Measurements from ENCODE around the gene TMTC1.
A peak's percentile ranks its signal among the peaks of the same experiment; 100 is the strongest.

TMTC1 gene

GRCh38 chr12:29655861-29656260, 127.9 kb downstream of the TMTC1 start:
- DNase-seq = no peak
- TF ChIP-seq, protein P1, sequence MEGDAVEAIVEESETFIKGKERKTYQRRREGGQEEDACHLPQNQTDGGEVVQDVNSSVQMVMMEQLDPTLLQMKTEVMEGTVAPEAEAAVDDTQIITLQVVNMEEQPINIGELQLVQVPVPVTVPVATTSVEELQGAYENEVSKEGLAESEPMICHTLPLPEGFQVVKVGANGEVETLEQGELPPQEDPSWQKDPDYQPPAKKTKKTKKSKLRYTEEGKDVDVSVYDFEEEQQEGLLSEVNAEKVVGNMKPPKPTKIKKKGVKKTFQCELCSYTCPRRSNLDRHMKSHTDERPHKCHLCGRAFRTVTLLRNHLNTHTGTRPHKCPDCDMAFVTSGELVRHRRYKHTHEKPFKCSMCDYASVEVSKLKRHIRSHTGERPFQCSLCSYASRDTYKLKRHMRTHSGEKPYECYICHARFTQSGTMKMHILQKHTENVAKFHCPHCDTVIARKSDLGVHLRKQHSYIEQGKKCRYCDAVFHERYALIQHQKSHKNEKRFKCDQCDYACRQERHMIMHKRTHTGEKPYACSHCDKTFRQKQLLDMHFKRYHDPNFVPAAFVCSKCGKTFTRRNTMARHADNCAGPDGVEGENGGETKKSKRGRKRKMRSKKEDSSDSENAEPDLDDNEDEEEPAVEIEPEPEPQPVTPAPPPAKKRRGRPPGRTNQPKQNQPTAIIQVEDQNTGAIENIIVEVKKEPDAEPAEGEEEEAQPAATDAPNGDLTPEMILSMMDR (IDR thresholded peaks at IDR 0.05; ENCODE audit: low read depth, low read length) = no peak
- H3K36me3 ChIP-seq = no peaks in the 10 kb centered on the region
- no peak overlapping the region for H3K4me3 ChIP-seq (ENCODE audit: low read depth, low read length)
- H3K27me3 ChIP-seq = no peaks in the 10 kb centered on the region
- H3K4me1 ChIP-seq = no peaks in the 10 kb centered on the region; the same call in 1 of the 2 replicates
- H3K9me3 ChIP-seq = no peaks in the 10 kb centered on the region

DNA sequence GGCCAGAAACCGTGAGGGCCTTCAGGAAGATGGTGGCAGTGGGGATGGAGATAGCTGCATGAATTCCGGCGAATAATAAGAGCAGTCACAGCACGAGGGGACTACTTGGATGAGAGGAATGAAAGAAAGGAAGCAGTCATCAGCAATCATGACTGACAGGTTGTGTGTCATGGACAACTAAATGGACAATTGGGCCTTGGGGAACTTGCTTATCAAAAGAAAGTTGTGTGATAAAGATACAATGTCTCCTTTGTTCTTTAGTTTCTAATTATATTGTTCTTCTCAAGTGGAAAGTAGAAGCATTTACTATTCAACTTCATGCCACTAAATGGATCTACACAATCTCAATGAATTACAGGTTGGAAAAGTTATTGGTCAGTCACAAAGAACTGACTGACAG, 130.5 kb downstream of the TMTC1 start:
- Histone ChIP-seq H3K36me3 (no peaks in the 10 kb centered on the region), H3K27me3 (no peaks in the 10 kb centered on the region), H3K4me3 (ENCODE audit: low read depth, low read length) (no peak overlapping the region), H3K9me3 (no peaks in the 10 kb centered on the region), H3K4me1 (no peaks in the 10 kb centered on the region; the same call in 1 of the 2 replicates)
- TF ChIP-seq, protein P1 (IDR thresholded peaks at IDR 0.05; ENCODE audit: low read depth, low read length) = no peak
- no peak for DNase-seq

DNA sequence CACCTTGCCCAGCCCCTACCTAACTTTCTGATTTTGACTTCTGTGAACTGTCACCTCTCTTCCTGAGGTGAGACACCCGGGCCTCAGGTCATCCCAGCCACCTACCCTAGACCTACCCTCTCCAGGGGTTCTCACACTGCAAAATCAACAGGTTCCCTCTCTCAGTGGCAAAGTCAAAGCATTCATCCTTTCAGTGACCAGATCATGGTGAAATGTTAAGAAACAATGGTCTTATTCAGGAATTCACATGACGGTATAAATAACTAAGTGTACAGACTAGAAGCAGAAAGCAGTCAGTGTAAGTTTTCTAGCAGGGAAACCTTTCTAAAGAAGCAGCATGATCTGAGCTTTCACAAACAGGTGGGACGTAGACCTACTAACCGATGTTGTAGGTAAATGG, 133.4 kb downstream of the TMTC1 start:
- Histone ChIP-seq H3K4me1 (no peaks in the 10 kb centered on the region; the same call in 1 of the 2 replicates), H3K36me3 (no peaks in the 10 kb centered on the region), H3K4me3 (ENCODE audit: low read depth, low read length) (no peak overlapping the region), H3K27me3 (no peaks in the 10 kb centered on the region), H3K9me3 (no peaks in the 10 kb centered on the region)
- TF ChIP-seq, protein P1 (IDR thresholded peaks at IDR 0.05; ENCODE audit: low read depth, low read length) = no peak
- DNase-seq = no peak

DNA sequence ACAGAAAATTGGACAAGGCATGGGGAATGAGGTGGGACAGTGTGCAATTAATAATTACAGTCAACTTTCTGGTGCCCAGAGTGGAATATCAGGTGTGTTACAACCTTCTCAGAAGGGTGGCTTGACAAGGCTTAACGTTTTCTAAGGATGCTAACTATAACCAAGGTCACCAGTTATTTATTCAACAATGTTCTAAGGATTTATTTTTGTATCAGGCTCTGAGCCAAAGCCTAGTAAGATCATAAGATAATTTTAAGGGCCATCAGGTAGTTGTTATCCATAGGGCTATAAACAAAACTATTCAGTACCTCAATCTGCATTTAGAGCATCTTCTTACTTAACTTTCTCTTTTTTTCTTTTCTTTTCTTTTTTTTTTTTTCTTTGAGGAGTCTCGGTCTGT, 134.0 kb downstream of the TMTC1 start:
- Histone ChIP-seq H3K36me3 (no peaks in the 10 kb centered on the region), H3K4me1 (no peaks in the 10 kb centered on the region; the same call in 1 of the 2 replicates), H3K4me3 (ENCODE audit: low read depth, low read length) (no peak overlapping the region), H3K27me3 (no peaks in the 10 kb centered on the region), H3K9me3 (no peaks in the 10 kb centered on the region)
- no peak for DNase-seq
- TF ChIP-seq, protein P1 (IDR thresholded peaks at IDR 0.05; ENCODE audit: low read depth, low read length) = no peak

DNA sequence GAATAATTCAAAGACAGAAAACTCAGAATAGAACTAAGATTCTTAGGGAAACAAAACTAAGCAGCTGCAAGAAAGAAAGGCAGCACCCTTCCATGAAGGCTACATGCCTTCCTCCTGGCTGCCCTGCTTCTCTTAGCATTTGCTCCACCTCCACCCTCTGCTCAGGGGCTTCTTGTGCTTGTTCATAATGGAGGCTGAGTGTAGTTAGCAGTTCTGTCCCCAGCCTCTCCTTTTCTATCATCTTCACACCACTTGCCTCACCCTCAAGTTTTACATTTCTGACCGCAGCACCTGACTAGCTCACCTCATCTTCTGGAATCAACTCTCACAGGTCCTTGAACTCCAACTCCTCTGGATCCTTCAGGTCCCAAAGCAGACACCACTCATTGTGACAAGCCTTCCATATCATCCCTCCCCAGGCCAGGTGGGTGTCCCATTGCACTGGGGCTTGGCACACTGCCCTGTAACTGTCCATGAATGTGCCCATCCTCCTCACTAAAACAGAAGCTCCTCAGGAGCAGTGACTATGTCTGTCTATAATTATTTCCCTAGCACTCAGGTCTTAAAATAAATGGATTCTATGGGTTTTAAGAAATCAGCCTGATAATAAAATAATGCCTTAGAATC, 139.1 kb downstream of the TMTC1 start:
- no peaks in the 10 kb centered on the region for H3K27me3 ChIP-seq
- H3K4me3 ChIP-seq (ENCODE audit: low read depth, low read length) = no peak overlapping the region
- H3K4me1 ChIP-seq = peaks cover 8% of the 10 kb centered on the region; the same call in 1 of the 2 replicates
- H3K36me3 ChIP-seq = no peaks in the 10 kb centered on the region
- H3K9me3 ChIP-seq = no peaks in the 10 kb centered on the region
- TF ChIP-seq, protein P1 (IDR thresholded peaks at IDR 0.05; ENCODE audit: low read depth, low read length) = no peak
- DNase-seq = no peak

DNA sequence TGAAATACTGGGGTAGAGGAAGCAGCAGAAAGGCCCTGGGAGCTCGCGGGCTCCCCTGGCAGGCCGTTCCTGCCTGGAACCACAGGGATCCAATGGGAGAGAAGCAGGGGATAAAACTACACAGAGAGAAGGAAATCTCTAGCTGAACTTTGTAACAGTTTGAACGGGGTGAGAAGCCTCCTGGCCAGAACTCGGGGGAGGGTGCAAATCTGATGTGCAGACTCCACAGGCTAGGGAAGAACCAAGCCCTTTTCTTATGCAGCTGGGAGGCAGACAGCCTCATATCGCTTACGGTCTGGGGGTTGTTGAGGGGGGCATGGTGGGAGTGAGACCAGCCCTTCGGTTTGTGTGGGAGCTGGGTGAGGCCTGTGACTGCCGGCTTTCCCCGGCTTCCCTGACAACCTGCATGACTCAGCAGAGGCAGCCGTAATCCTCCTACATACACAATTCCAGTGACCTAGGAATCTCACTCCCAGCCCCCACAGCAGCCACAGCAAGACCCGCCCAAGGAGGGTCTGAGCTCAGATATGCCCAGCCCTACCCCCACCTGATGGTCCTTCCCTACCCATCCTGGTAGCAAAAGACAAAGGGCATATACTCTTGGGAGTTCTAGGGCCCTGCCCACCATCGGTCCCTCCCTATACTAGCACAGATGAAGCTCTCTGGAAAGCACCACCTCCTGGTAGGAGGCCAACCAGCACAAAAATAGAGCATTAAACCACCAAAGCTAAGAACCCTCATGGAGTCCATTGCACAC, 143.0 kb downstream of the TMTC1 start:
- Histone ChIP-seq H3K27me3 (no peaks in the 10 kb centered on the region), H3K4me1 (peaks cover 8% of the 10 kb centered on the region; the same call in 1 of the 2 replicates), H3K4me3 (ENCODE audit: low read depth, low read length) (no peak overlapping the region), H3K36me3 (no peaks in the 10 kb centered on the region), H3K9me3 (no peaks in the 10 kb centered on the region)
- TF ChIP-seq, protein P1 (IDR thresholded peaks at IDR 0.05; ENCODE audit: low read depth, low read length) = peak; percentile 17; the same call in 1 of the 2 replicates
- peak; percentile 60 for DNase-seq

Data from BE2C (cell line).